HepG2 (cell line): ENCODE results near the gene CEP131. TPM values are rescaled to one million over a fixed set of nuclear protein-coding genes. Genes with fewer than 3 reads are reported as not detected.

Experiments used
- ATAC-seq: fragments of 200-7000 bp; cut with Tn5 transposase; 3 replicates; pipeline ENCODE4 v1.9.1; 2020; ENCODE audit warnings: mild to moderate bottlenecking, moderate library complexity
- BruUV-seq: library from RNA; stranded (reverse); fragments of 400-500 nt; replicated peaks from 2 replicates; lab custom pipeline; 2021; lab: Mats Ljungman, UMichigan
- CTCF ChIA-PET: fragments of 300-600 bp; formaldehyde crosslinking; extraction: SDS; loops from one replicate; lab custom pipeline; 2021; ENCODE audit warnings: low total read pairs, inconsistent platforms, low intra/inter-chr PET ratio; lab: Yijun Ruan, JAX
- POLR2A ChIA-PET: fragments of 350-600 bp; sonication (Branson Sonifier 250); formaldehyde crosslinking; loops from one replicate; lab custom pipeline; 2020; ENCODE audit warnings: antibody characterized with exemption, inconsistent platforms; lab: Yijun Ruan, JAX
- DNase-seq: peaks from one replicate; pipeline ENCODE4 v3.0.0-alpha.2; 2015; ENCODE audit warnings: low spot score
- FAIRE-seq: peaks from 3 replicates; lab custom pipeline; 2011; peaks lifted over from hg19 to GRCh38; lab: Jason Lieb, UNC
- H2AFZ ChIP-seq: one replicate; pipeline ENCODE4 v1.6.1; 2011; ENCODE audit warnings: low read length, inconsistent platforms
- H3K27ac ChIP-seq: fragments of 300-600 bp; 3 replicates; pipeline ENCODE4 v1.8.0; 2011; ENCODE audit warnings: mixed run types, mild to moderate bottlenecking, mixed read lengths, low read length, inconsistent platforms; ENCODE audit not compliant: insufficient read depth; ENCODE audit errors: extremely low read length
- H3K27me3 ChIP-seq, 2 experiments: fragments of 200-600 bp in 1 of 2; 2 replicates in 1 of 2; 3 replicates in 1 of 2; pipeline versions ENCODE4 v1.6.0 to v1.8.0; 2011; ENCODE audit warnings: low read length in 2 of 2, mild to moderate bottlenecking in 2 of 2, moderate library complexity in 2 of 2, inconsistent platforms in 1 of 2; ENCODE audit not compliant: insufficient read depth in 2 of 2, control insufficient read depth in 1 of 2
- H3K36me3 ChIP-seq, 2 experiments: fragments of 200-600 bp in 1 of 2; replicated peaks in 1 of 2; 2 replicates in 1 of 2; 3 replicates in 1 of 2; pipeline versions ENCODE4 v1.5.1 to v1.8.0; 2011; ENCODE audit warnings: low read length in 2 of 2, inconsistent platforms in 1 of 2; ENCODE audit not compliant: insufficient read depth in 2 of 2, control insufficient read depth in 1 of 2
- H3K4me1 ChIP-seq: 2 replicates; pipeline ENCODE4 v1.5.1; 2012; ENCODE audit warnings: low read length, inconsistent platforms; ENCODE audit not compliant: insufficient read depth
- H3K4me2 ChIP-seq: 2 replicates; pipeline ENCODE4 v1.6.0; 2011; ENCODE audit warnings: low read depth, low read length, inconsistent platforms
- H3K4me3 ChIP-seq, 3 experiments: fragments of 200-600 bp in 1 of 3; sonication (generic), shearing (Covaris generic) in 1 of 3; replicated peaks in 1 of 3; 2 replicates each; pipeline ENCODE4 v1.5.1; 2011 to 2016; ENCODE audit warnings: low read length in 3 of 3, inconsistent platforms in 2 of 3, low read depth in 2 of 3, mild to moderate bottlenecking in 2 of 3, control low read depth in 1 of 3, mixed read lengths in 1 of 3; ENCODE audit not compliant: insufficient read depth in 1 of 3
- H3K79me2 ChIP-seq: one replicate; pipeline ENCODE4 v1.6.1; 2011; ENCODE audit warnings: low read length, inconsistent platforms; ENCODE audit not compliant: insufficient read depth
- H3K9ac ChIP-seq: 2 replicates; pipeline ENCODE4 v1.6.0; 2011; ENCODE audit warnings: mild to moderate bottlenecking, low read depth, low read length, inconsistent platforms; ENCODE audit not compliant: insufficient read depth
- H3K9me3 ChIP-seq: 2 replicates; pipeline ENCODE4 v1.5.1; 2012; ENCODE audit warnings: mild to moderate bottlenecking, low read length
- H4K20me1 ChIP-seq: 2 replicates; pipeline ENCODE4 v1.6.0; 2011; ENCODE audit warnings: inconsistent platforms, mild to moderate bottlenecking, low read length, moderate library complexity; ENCODE audit not compliant: insufficient read depth
- SPEN ChIP-seq: sonication (generic); formaldehyde crosslinking; IDR thresholded peaks from 2 replicates; pipeline ENCODE4 v1.5.1; 2020; ENCODE audit warnings: low read depth, mild to moderate bottlenecking, missing genetic modification reagents
- TBP ChIP-seq: sonication (generic); formaldehyde crosslinking; IDR thresholded peaks from 2 replicates; pipeline ENCODE4 v1.5.0; 2020; ENCODE audit warnings: missing genetic modification reagents
- ZFYVE20 ChIP-seq: sonication (generic); formaldehyde crosslinking; IDR thresholded peaks from 2 replicates; pipeline ENCODE4 v1.8.0; 2023; ENCODE audit warnings: low read depth, mild to moderate bottlenecking, moderate library complexity, missing genetic modification reagents, borderline replicate concordance
- WGBS: methylation state at CpG from one replicate; pipeline ENCODE4 v1.1.6; 2017; ENCODE audit warnings: low lambda C conversion rate; 5-methylcytosine and 5-hydroxymethylcytosine counted together
- in situ Hi-C: cut with HindIII; loops from 2 replicates; pipeline ENCODE4 v1.10.0; 2017; ENCODE audit warnings: low pct_unique_long_range_greater_than_20kb; ENCODE audit not compliant: extremely low pct_ligation_motif_present
- intact Hi-C: fragments of 100-400 bp; cut with micrococcal nuclease; formaldehyde crosslinking; loops from one replicate; pipeline ENCODE4 v1.10.0; 2022; ENCODE audit not compliant: unreplicated experiment
- polyA plus RNA-seq, 8 experiments: library from polyadenylated mRNA; depleted of rRNA in 3 of 8; stranded (reverse) in 7 of 8; unstranded in 1 of 8; fragments of >200 nt; fragmentation: Illumina TruSeq in 4 of 8; extraction: Trizol in 4 of 8; gene quantifications; 2 replicates each; pipeline versions ENCODE4 v1.2.1 to v1.2.3, GENCODE V29; 2011 to 2016; ENCODE audit warnings: low read depth in 4 of 8, missing spikeins in 1 of 8, mixed read lengths in 1 of 8; ENCODE audit not compliant: insufficient read depth in 1 of 8
- total RNA-seq, 5 experiments: library from RNA; depleted of rRNA; stranded (reverse); fragments of >200 nt; fragmentation: Illumina TruSeq; extraction: Trizol; gene quantifications; 2 replicates each; pipeline ENCODE4 v1.2.3, GENCODE V29; 2016; ENCODE audit warnings: low read depth in 1 of 5
- TF ChIP-seq, protein P1 (sequence below): IDR thresholded peaks from 2 replicates; pipeline ENCODE4 v1.6.1; 2012; ENCODE audit warnings: low read depth, low read length, improper control_type of control experiment
- TF ChIP-seq, protein P2 (sequence below): sonication (generic); formaldehyde crosslinking; IDR thresholded peaks from 2 replicates; pipeline ENCODE4 v1.4.0; 2020; ENCODE audit warnings: missing genetic modification reagents, borderline replicate concordance
- TF ChIP-seq, protein P3 (sequence below): sonication (generic); formaldehyde crosslinking; IDR thresholded peaks from 2 replicates; pipeline ENCODE4 v1.4.0; 2020; ENCODE audit warnings: mild to moderate bottlenecking, missing genetic modification reagents
- TF ChIP-seq, protein P4 (sequence below): sonication (generic); formaldehyde crosslinking; IDR thresholded peaks from 2 replicates; pipeline ENCODE4 v1.4.0; 2020; ENCODE audit warnings: mild to moderate bottlenecking, missing genetic modification reagents, borderline replicate concordance

CEP131 gene
- total and polyA plus RNA-seq, 2 of the 13 experiments (the other 11 are each of a cell fraction or from before 2014, with no cell fraction given), result 5.0 to 16.8 TPM

DNA sequence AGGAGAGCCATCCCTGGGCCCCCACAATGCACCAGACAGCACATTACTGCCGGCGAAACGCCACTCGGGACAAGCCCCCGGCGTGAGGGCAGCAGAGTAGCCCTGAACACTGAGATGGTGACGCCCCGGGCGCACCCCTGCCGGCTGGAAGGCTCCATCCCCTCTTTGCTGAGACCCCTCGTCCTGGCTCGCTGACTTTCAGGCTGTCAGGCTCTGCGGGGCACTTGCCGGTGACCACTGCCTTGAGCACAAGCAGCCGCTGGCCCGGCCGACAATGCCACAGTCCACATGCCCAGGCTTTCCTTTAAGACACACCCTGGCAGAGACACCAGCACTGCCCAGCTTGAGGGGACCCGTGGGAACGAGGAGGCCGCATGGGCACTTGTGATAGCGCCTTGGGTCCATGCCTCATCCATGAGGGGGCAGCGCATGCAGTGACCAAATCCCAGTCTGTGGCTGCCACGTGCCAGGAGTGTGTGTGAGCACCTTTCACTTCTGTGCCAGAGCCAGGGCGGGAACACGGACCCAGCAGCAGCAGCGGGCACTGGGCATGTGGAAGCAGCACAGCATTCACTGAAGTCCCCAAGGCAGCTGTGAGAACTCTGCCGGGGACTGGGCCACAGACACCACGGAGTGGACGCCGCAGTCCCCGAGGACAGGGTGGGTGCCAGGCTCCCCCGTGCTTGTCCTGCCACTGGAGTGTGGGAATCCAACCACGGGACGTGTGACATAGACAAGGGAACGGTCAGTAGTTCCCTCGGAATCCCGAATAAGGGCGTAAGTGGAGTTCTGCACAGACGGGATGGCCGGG is 40.8 kb upstream of the CEP131 start (continued):
- no peak for TF ChIP-seq ZFYVE20 (CRISPR knock-in tag)
- TF ChIP-seq, protein P1, sequence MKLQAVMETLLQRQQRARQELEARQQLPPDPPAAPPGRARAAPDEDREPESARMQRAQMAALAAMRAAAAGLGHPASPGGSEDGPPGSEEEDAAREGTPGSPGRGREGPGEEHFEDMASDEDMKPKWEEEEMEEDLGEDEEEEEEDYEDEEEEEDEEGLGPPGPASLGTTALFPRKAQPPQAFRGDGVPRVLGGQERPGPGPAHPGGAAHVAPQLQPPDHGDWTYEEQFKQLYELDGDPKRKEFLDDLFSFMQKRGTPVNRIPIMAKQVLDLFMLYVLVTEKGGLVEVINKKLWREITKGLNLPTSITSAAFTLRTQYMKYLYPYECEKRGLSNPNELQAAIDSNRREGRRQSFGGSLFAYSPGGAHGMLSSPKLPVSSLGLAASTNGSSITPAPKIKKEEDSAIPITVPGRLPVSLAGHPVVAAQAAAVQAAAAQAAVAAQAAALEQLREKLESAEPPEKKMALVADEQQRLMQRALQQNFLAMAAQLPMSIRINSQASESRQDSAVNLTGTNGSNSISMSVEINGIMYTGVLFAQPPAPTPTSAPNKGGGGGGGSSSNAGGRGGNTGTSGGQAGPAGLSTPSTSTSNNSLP, result no peak

DNA sequence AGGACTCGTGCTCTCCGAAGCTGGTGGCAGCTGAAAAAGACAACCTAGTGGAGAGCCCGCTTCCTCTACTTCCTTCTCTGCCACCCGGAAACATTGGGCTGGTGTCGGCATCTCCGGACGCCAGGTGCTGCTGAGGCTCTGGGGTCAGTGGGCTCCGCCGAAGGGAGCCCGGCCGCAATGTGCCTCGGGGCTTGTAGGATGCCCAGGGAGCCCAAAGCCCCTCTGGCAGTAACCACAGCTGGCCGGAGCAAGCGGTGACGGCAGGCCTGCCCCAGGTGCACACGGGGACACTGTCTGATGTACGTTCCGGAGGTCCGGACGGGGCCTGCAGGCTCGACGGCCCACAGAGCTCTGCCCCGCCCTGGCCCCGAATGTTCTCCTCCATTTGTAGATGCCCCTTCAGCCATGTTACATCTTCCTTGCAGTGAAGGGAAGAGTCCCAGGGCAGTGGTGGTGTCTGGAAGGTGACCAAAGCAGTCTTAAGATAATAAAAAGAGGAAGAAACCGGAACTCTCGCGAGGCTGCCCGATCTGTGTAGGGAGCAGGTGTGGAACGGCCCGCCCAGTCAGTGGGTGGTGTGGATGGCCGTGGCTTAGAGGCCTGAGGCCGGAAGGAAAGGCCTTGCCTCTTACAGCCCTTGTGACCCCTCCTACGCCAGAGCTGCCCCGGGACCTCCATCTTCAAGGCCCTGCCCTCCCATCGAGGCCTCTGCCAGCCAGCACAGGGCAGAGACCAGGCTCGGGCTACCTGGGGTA is 39.0 kb upstream of the CEP131 start:
- intact Hi-C loops, result no loop called here
- no peak for FAIRE-seq
- CTCF ChIA-PET, result no interaction called here
- TF ChIP-seq, protein P2, sequence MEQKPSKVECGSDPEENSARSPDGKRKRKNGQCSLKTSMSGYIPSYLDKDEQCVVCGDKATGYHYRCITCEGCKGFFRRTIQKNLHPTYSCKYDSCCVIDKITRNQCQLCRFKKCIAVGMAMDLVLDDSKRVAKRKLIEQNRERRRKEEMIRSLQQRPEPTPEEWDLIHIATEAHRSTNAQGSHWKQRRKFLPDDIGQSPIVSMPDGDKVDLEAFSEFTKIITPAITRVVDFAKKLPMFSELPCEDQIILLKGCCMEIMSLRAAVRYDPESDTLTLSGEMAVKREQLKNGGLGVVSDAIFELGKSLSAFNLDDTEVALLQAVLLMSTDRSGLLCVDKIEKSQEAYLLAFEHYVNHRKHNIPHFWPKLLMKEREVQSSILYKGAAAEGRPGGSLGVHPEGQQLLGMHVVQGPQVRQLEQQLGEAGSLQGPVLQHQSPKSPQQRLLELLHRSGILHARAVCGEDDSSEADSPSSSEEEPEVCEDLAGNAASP (CRISPR knock-in tag), result no peak
- TF ChIP-seq, protein P3, sequence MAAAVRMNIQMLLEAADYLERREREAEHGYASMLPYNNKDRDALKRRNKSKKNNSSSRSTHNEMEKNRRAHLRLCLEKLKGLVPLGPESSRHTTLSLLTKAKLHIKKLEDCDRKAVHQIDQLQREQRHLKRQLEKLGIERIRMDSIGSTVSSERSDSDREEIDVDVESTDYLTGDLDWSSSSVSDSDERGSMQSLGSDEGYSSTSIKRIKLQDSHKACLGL (CRISPR knock-in tag), result no peak
- TF ChIP-seq, protein P4, sequence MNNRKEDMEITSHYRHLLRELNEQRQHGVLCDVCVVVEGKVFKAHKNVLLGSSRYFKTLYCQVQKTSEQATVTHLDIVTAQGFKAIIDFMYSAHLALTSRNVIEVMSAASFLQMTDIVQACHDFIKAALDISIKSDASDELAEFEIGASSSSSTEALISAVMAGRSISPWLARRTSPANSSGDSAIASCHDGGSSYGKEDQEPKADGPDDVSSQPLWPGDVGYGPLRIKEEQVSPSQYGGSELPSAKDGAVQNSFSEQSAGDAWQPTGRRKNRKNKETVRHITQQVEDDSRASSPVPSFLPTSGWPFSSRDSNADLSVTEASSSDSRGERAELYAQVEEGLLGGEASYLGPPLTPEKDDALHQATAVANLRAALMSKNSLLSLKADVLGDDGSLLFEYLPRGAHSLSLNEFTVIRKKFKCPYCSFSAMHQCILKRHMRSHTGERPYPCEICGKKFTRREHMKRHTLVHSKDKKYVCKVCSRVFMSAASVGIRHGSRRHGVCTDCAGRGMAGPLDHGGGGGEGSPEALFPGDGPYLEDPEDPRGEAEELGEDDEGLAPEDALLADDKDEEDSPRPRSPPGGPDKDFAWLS (CRISPR knock-in tag), result no peak
- TF ChIP-seq SPEN (CRISPR knock-in tag) (no peak), TBP (CRISPR knock-in tag) (no peak)

More for the DNA sequence above, 39.0 kb upstream of the CEP131 start:
- no peaks in the 10 kb centered on the region for H3K79me2 ChIP-seq
- 95% methylated on average over 31 of the region's 36 CpGs for WGBS
- ATAC-seq (no peak), DNase-seq (no peak)
- no peak overlapping the region for H3K9ac ChIP-seq
- no peak overlapping the region for H2AFZ ChIP-seq
- in situ Hi-C loops, result no loop called here
- no peaks in the 10 kb centered on the region for H4K20me1 ChIP-seq
- H3K9me3 ChIP-seq, result no peaks in the 10 kb centered on the region
- POLR2A ChIA-PET, result no interaction called here
- no peak overlapping the region for H3K4me2 ChIP-seq
- H3K4me1 ChIP-seq, result no peaks in the 10 kb centered on the region
- no peak overlapping the region for H3K4me3 ChIP-seq
- H3K27ac ChIP-seq, result no peak overlapping the region
- no peaks in the 10 kb centered on the region for H3K27me3 ChIP-seq
- H3K36me3 ChIP-seq, result peaks cover 42 to 73% of the 10 kb centered on the region in 2 experiments; a peak in 4 of 5 replicates
- no TSS peak for BruUV-seq
